ENCODE measurements around the gene ARHGAP42. TPM values are rescaled to one million over a fixed set of nuclear protein-coding genes. Genes with fewer than 3 reads are reported as not detected.

ARHGAP42 gene
- total RNA-seq, 1 experiment from 2014 or later: not detected

- no peaks in the 10 kb centered on the region for H3K79me2 ChIP-seq (ENCODE audit: low read length)
- H3K27me3 ChIP-seq (ENCODE audit: low read length): no peaks in the 10 kb centered on the region
- H3K9ac ChIP-seq (ENCODE audit: low read length): no peak overlapping the region
- no peak overlapping the region for H3K4me2 ChIP-seq (ENCODE audit: low read depth, low read length, poor library complexity, severe bottlenecking)
- H3K9me2 ChIP-seq (replicated peaks; ENCODE audit: insufficient read depth, low read length): peaks cover 6% of the 10 kb centered on the region
- H3K27ac ChIP-seq (ENCODE audit: low read length): no peak overlapping the region
- H3K36me3 ChIP-seq (ENCODE audit: insufficient read depth, low read length): no peaks in the 10 kb centered on the region
- no peaks in the 10 kb centered on the region for H3K4me1 ChIP-seq (ENCODE audit: low read length)
- DNase-seq: no peak
- H3K9me3 ChIP-seq (ENCODE audit: low read length): peaks cover 25% of the 10 kb centered on the region
- H4K20me1 ChIP-seq (ENCODE audit: insufficient read depth, low read depth, low read length): no peaks in the 10 kb centered on the region
- H2AFZ ChIP-seq (ENCODE audit: low read length): no peak overlapping the region
- no peak overlapping the region for H3K4me3 ChIP-seq (ENCODE audit: low read length)
These were observed 72.8 kb downstream of the ARHGAP42 start for GRCh38 chr11:100759856-100760255.

- no peaks in the 10 kb centered on the region for H4K20me1 ChIP-seq (ENCODE audit: insufficient read depth, low read depth, low read length)
- H3K9ac ChIP-seq (ENCODE audit: low read length): no peak overlapping the region
- peaks cover 6% of the 10 kb centered on the region for H3K9me2 ChIP-seq (replicated peaks; ENCODE audit: insufficient read depth, low read length)
- peaks cover 25% of the 10 kb centered on the region for H3K9me3 ChIP-seq (ENCODE audit: low read length)
- H3K27me3 ChIP-seq (ENCODE audit: low read length): no peaks in the 10 kb centered on the region
- no peak overlapping the region for H2AFZ ChIP-seq (ENCODE audit: low read length)
- no peak overlapping the region for H3K27ac ChIP-seq (ENCODE audit: low read length)
- no peak overlapping the region for H3K4me3 ChIP-seq (ENCODE audit: low read length)
- H3K4me1 ChIP-seq (ENCODE audit: low read length): no peaks in the 10 kb centered on the region
- DNase-seq: no peak
- H3K36me3 ChIP-seq (ENCODE audit: insufficient read depth, low read length): no peaks in the 10 kb centered on the region
- H3K4me2 ChIP-seq (ENCODE audit: low read depth, low read length, poor library complexity, severe bottlenecking): no peak overlapping the region
- H3K79me2 ChIP-seq (ENCODE audit: low read length): no peaks in the 10 kb centered on the region
These were observed 73.7 kb downstream of the ARHGAP42 start for GRCh38 chr11:100760744-100761143.

- Histone ChIP-seq H3K4me3 (ENCODE audit: low read length) (no peak overlapping the region), H3K4me1 (ENCODE audit: low read length) (no peaks in the 10 kb centered on the region), H3K79me2 (ENCODE audit: low read length) (no peaks in the 10 kb centered on the region), H4K20me1 (ENCODE audit: insufficient read depth, low read depth, low read length) (no peaks in the 10 kb centered on the region), H3K4me2 (ENCODE audit: low read depth, low read length, poor library complexity, severe bottlenecking) (no peak overlapping the region), H3K36me3 (ENCODE audit: insufficient read depth, low read length) (no peaks in the 10 kb centered on the region), H3K27ac (ENCODE audit: low read length) (no peak overlapping the region), H2AFZ (ENCODE audit: low read length) (no peak overlapping the region), H3K9me3 (ENCODE audit: low read length) (peaks cover 25% of the 10 kb centered on the region), H3K9ac (ENCODE audit: low read length) (no peak overlapping the region), H3K9me2 (replicated peaks; ENCODE audit: insufficient read depth, low read length) (peaks cover 6% of the 10 kb centered on the region), H3K27me3 (ENCODE audit: low read length) (0 out of 2 replicates have a peak, but pooled peaks cover 3% of the 10 kb centered on the region)
- no peak for DNase-seq
These were observed 74.8 kb downstream of the ARHGAP42 start for GRCh38 chr11:100761841-100762240.

GRCh38 chr11:100766764-100767163, 79.7 kb downstream of the ARHGAP42 start:
- H4K20me1 ChIP-seq (ENCODE audit: insufficient read depth, low read depth, low read length): no peaks in the 10 kb centered on the region
- DNase-seq: no peak
- H3K4me3 ChIP-seq (ENCODE audit: low read length): no peak overlapping the region
- no peak overlapping the region for H3K4me2 ChIP-seq (ENCODE audit: low read depth, low read length, poor library complexity, severe bottlenecking)
- 0 out of 2 replicates have a peak, but pooled peaks cover 3% of the 10 kb centered on the region for H3K27me3 ChIP-seq (ENCODE audit: low read length)
- H3K9ac ChIP-seq (ENCODE audit: low read length): no peak overlapping the region
- H3K4me1 ChIP-seq (ENCODE audit: low read length): no peaks in the 10 kb centered on the region
- H3K27ac ChIP-seq (ENCODE audit: low read length): no peak overlapping the region
- no peaks in the 10 kb centered on the region for H3K79me2 ChIP-seq (ENCODE audit: low read length)
- no peaks in the 10 kb centered on the region for H3K36me3 ChIP-seq (ENCODE audit: insufficient read depth, low read length)
- no peaks in the 10 kb centered on the region for H3K9me2 ChIP-seq (replicated peaks; ENCODE audit: insufficient read depth, low read length)
- peaks cover 17% of the 10 kb centered on the region for H3K9me3 ChIP-seq (ENCODE audit: low read length)
- H2AFZ ChIP-seq (ENCODE audit: low read length): no peak overlapping the region

- 0 out of 2 replicates have a peak, but pooled peaks cover 3% of the 10 kb centered on the region for H3K27me3 ChIP-seq (ENCODE audit: low read length)
- H2AFZ ChIP-seq (ENCODE audit: low read length): no peak overlapping the region
- no peak overlapping the region for H3K4me2 ChIP-seq (ENCODE audit: low read depth, low read length, poor library complexity, severe bottlenecking)
- no peaks in the 10 kb centered on the region for H3K36me3 ChIP-seq (ENCODE audit: insufficient read depth, low read length)
- no peaks in the 10 kb centered on the region for H4K20me1 ChIP-seq (ENCODE audit: insufficient read depth, low read depth, low read length)
- no peak overlapping the region for H3K9ac ChIP-seq (ENCODE audit: low read length)
- no peaks in the 10 kb centered on the region for H3K4me1 ChIP-seq (ENCODE audit: low read length)
- H3K79me2 ChIP-seq (ENCODE audit: low read length): no peaks in the 10 kb centered on the region
- no peak for DNase-seq
- H3K27ac ChIP-seq (ENCODE audit: low read length): no peak overlapping the region
- peaks cover 32% of the 10 kb centered on the region for H3K9me3 ChIP-seq (ENCODE audit: low read length)
- H3K9me2 ChIP-seq (replicated peaks; ENCODE audit: insufficient read depth, low read length): no peaks in the 10 kb centered on the region
- no peak overlapping the region for H3K4me3 ChIP-seq (ENCODE audit: low read length)
These were observed 82.1 kb downstream of the ARHGAP42 start for GRCh38 chr11:100769165-100769564.

GRCh38 chr11:100769617-100770016, 82.5 kb downstream of the ARHGAP42 start:
- H3K27ac ChIP-seq (ENCODE audit: low read length): no peak overlapping the region
- no peak overlapping the region for H3K4me2 ChIP-seq (ENCODE audit: low read depth, low read length, poor library complexity, severe bottlenecking)
- H3K4me3 ChIP-seq (ENCODE audit: low read length): no peak overlapping the region
- H3K36me3 ChIP-seq (ENCODE audit: insufficient read depth, low read length): no peaks in the 10 kb centered on the region
- 0 out of 2 replicates have a peak, but pooled peaks cover 3% of the 10 kb centered on the region for H3K27me3 ChIP-seq (ENCODE audit: low read length)
- no peaks in the 10 kb centered on the region for H4K20me1 ChIP-seq (ENCODE audit: insufficient read depth, low read depth, low read length)
- no peaks in the 10 kb centered on the region for H3K4me1 ChIP-seq (ENCODE audit: low read length)
- H3K9me2 ChIP-seq (replicated peaks; ENCODE audit: insufficient read depth, low read length): no peaks in the 10 kb centered on the region
- H2AFZ ChIP-seq (ENCODE audit: low read length): no peak overlapping the region
- H3K79me2 ChIP-seq (ENCODE audit: low read length): no peaks in the 10 kb centered on the region
- peaks cover 33% of the 10 kb centered on the region for H3K9me3 ChIP-seq (ENCODE audit: low read length)
- no peak overlapping the region for H3K9ac ChIP-seq (ENCODE audit: low read length)
- DNase-seq: no peak

GRCh38 chr11:100774132-100774531, 87.0 kb downstream of the ARHGAP42 start:
- Histone ChIP-seq H3K27me3 (ENCODE audit: low read length) (no peaks in the 10 kb centered on the region), H3K27ac (ENCODE audit: low read length) (no peak overlapping the region), H3K9me2 (replicated peaks; ENCODE audit: insufficient read depth, low read length) (no peaks in the 10 kb centered on the region), H3K36me3 (ENCODE audit: insufficient read depth, low read length) (no peaks in the 10 kb centered on the region), H3K4me3 (ENCODE audit: low read length) (no peak overlapping the region), H3K4me2 (ENCODE audit: low read depth, low read length, poor library complexity, severe bottlenecking) (no peak overlapping the region), H4K20me1 (ENCODE audit: insufficient read depth, low read depth, low read length) (no peaks in the 10 kb centered on the region), H3K4me1 (ENCODE audit: low read length) (no peaks in the 10 kb centered on the region), H2AFZ (ENCODE audit: low read length) (no peak overlapping the region), H3K9me3 (ENCODE audit: low read length) (peaks cover 47% of the 10 kb centered on the region), H3K9ac (ENCODE audit: low read length) (no peak overlapping the region), H3K79me2 (ENCODE audit: low read length) (no peaks in the 10 kb centered on the region)
- DNase-seq: no peak

- no peaks in the 10 kb centered on the region for H3K79me2 ChIP-seq (ENCODE audit: low read length)
- no peaks in the 10 kb centered on the region for H3K4me1 ChIP-seq (ENCODE audit: low read length)
- no peaks in the 10 kb centered on the region for H3K36me3 ChIP-seq (ENCODE audit: insufficient read depth, low read length)
- H3K27ac ChIP-seq (ENCODE audit: low read length): no peak overlapping the region
- peaks cover 47% of the 10 kb centered on the region for H3K9me3 ChIP-seq (ENCODE audit: low read length)
- DNase-seq: no peak
- no peak overlapping the region for H3K4me2 ChIP-seq (ENCODE audit: low read depth, low read length, poor library complexity, severe bottlenecking)
- no peaks in the 10 kb centered on the region for H3K9me2 ChIP-seq (replicated peaks; ENCODE audit: insufficient read depth, low read length)
- no peaks in the 10 kb centered on the region for H3K27me3 ChIP-seq (ENCODE audit: low read length)
- H2AFZ ChIP-seq (ENCODE audit: low read length): no peak overlapping the region
- H3K9ac ChIP-seq (ENCODE audit: low read length): no peak overlapping the region
- H3K4me3 ChIP-seq (ENCODE audit: low read length): no peak overlapping the region
- H4K20me1 ChIP-seq (ENCODE audit: insufficient read depth, low read depth, low read length): no peaks in the 10 kb centered on the region
These were observed 87.8 kb downstream of the ARHGAP42 start for GRCh38 chr11:100774859-100775258.
